Measurements from ENCODE around the gene TNS2. TPM values are rescaled to one million over a fixed set of nuclear protein-coding genes. Genes with fewer than 3 reads are reported as not detected.
A peak's percentile ranks its signal among the peaks of the same experiment; 100 is the strongest.

The TNS2 gene
- total and polyA plus RNA-seq, 2 of the 13 experiments (the other 11 are each of a cell fraction or from before 2014, with no cell fraction given): 8.9 to 20.4 TPM

GRCh38 chr12:53005986-53006809, 43.7 kb upstream of the TNS2 start, which contains the start of gene EIF4B (continued):
- TF ChIP-seq NR3C1 (CRISPR knock-in tag; IDR thresholded peaks at IDR 0.05): no peak
- TF ChIP-seq ZNF772 (CRISPR knock-in tag; IDR thresholded peaks at IDR 0.05): peak; percentile 68
- no peak for TF ChIP-seq SETDB1 (CRISPR knock-in tag; IDR thresholded peaks at IDR 0.05; ENCODE audit: borderline replicate concordance)
- no peak for TF ChIP-seq BCL3 (CRISPR knock-in tag; IDR thresholded peaks at IDR 0.05)
- TF ChIP-seq ZNF180 (CRISPR knock-in tag; IDR thresholded peaks at IDR 0.05; ENCODE audit: borderline replicate concordance, low read depth): no peak
- no peak; the same call in 1 of the 2 replicates for TF ChIP-seq ZNF230 (CRISPR knock-in tag; IDR thresholded peaks at IDR 0.05)
- no peak for TF ChIP-seq GPBP1L1 (CRISPR knock-in tag; IDR thresholded peaks at IDR 0.05)
- no peak for TF ChIP-seq HNF4G (IDR thresholded peaks at IDR 0.05; ENCODE audit: borderline replicate concordance, low read depth, low read length)
- TF ChIP-seq HNF4G (CRISPR knock-in tag; IDR thresholded peaks at IDR 0.05; ENCODE audit: borderline replicate concordance, low read depth): no peak
- no peak for TF ChIP-seq SMARCC2 (IDR thresholded peaks at IDR 0.05)
- TF ChIP-seq IRF2 (CRISPR knock-in tag; IDR thresholded peaks at IDR 0.05): no peak; the same call in 1 of the 2 replicates
- TF ChIP-seq ZNF781 (CRISPR knock-in tag; IDR thresholded peaks at IDR 0.05; ENCODE audit: borderline replicate concordance, not compliant biosample characterization): peak; percentile 90
- peak; percentile 60; the same call in 1 of the 2 replicates for TF ChIP-seq SNAPC4 (CRISPR knock-in tag; IDR thresholded peaks at IDR 0.05)
- TF ChIP-seq ZNF430 (CRISPR knock-in tag; IDR thresholded peaks at IDR 0.05): peak; percentile 89
- TF ChIP-seq TBP (CRISPR knock-in tag; IDR thresholded peaks at IDR 0.05): no peak
- no peak for TF ChIP-seq SIX4 (CRISPR knock-in tag; IDR thresholded peaks at IDR 0.05)
- no peak for TF ChIP-seq ZNF337 (CRISPR knock-in tag; IDR thresholded peaks at IDR 0.05; ENCODE audit: borderline replicate concordance, low read depth)
- TF ChIP-seq KLF12 (CRISPR knock-in tag; IDR thresholded peaks at IDR 0.05; ENCODE audit: borderline replicate concordance): no peak
- TF ChIP-seq ZNF724P (CRISPR knock-in tag; IDR thresholded peaks at IDR 0.05; ENCODE audit: borderline replicate concordance): peak; percentile 81; the same call in 1 of the 2 replicates
- TF ChIP-seq ZNF567 (CRISPR knock-in tag; IDR thresholded peaks at IDR 0.05; ENCODE audit: borderline replicate concordance): no peak; the same call in 1 of the 2 replicates
- TF ChIP-seq ZNF362 (CRISPR knock-in tag; IDR thresholded peaks at IDR 0.05; ENCODE audit: borderline replicate concordance): no peak

Data from HepG2 (cell line).